GM12874 (cell line): ENCODE data around the gene PCGF5.

Experiments
- CTCF ChIP-seq: IDR thresholded peaks from 2 replicates; pipeline ENCODE4 v1.5.1; 2011; ENCODE audit warnings: low read depth, mild to moderate bottlenecking, control low read depth, low read length, moderate library complexity; ENCODE audit not compliant: insufficient read depth

PCGF5 gene

GRCh38 chr10:91220194-91220953 lies at the start of gene PCGF5:
Gene PCGF5 (plus strand): TSS chr10:91220663. CDS start chr10:91222872, 2,209 bp downstream.
- peak; percentile 50; the same call in 1 of the 2 replicates for TF ChIP-seq CTCF

- TF ChIP-seq CTCF, result no peak
Observed at GRCh38 chr10:91171485-91171884, 49.0 kb upstream of the PCGF5 start.

- no peak for TF ChIP-seq CTCF
Observed at GRCh38 chr10:91172348-91172747, 48.1 kb upstream of the PCGF5 start.

GRCh38 chr10:91185239-91185875 lies 35.1 kb upstream of the PCGF5 start:
- TF ChIP-seq CTCF, result no peak

- no peak for TF ChIP-seq CTCF
Observed at GRCh38 chr10:91187156-91187555, 33.3 kb upstream of the PCGF5 start.

GRCh38 chr10:91188889-91189288 lies 31.6 kb upstream of the PCGF5 start:
- no peak for TF ChIP-seq CTCF

- no peak for TF ChIP-seq CTCF
Observed at GRCh38 chr10:91190388-91190870, 30.0 kb upstream of the PCGF5 start.
